Lung (tissue), 12 donors: ENCODE measurements around the gene HCN1. TPM values are rescaled to one million over a fixed set of nuclear protein-coding genes. Genes with fewer than 3 reads are reported as not detected.
"Not testable (repeated sequence)": the region's sequence is repeated elsewhere in the genome, so short reads cannot be mapped to it uniquely, and the experiment has no call there.

Experiments
- ATAC-seq: fragments of 200-7000 bp; cut with Tn5 transposase; one replicate; pipeline ENCODE4 v1.9.1; 2020; ENCODE audit warnings: moderate number of reproducible peaks; ENCODE audit not compliant: insufficient read depth, low FRiP score
- DNase-seq, 3 donors: peaks; one replicate each; pipeline ENCODE4 v3.0.0-alpha.2; 2013 to 2017
- H3K27ac ChIP-seq, 2 donors: one replicate each; pipeline ENCODE4 v1.5.1; 2013; ENCODE audit warnings: mild to moderate bottlenecking in 2 of 2, moderate library complexity in 2 of 2, control low read depth in 1 of 2, inconsistent platforms in 1 of 2, low read depth in 1 of 2, low read length in 1 of 2
- H3K27me3 ChIP-seq, 3 donors: one replicate each; pipeline ENCODE4 v1.5.1; 2013; ENCODE audit warnings: low read length in 2 of 3; ENCODE audit not compliant: control insufficient read depth in 3 of 3, insufficient read depth in 3 of 3
- H3K36me3 ChIP-seq, 4 donors: one replicate each; pipeline ENCODE4 v1.5.1; 2013; ENCODE audit warnings: low read length in 4 of 4, mild to moderate bottlenecking in 1 of 4, moderate library complexity in 1 of 4; ENCODE audit not compliant: control insufficient read depth in 4 of 4, insufficient read depth in 4 of 4
- H3K4me1 ChIP-seq, 5 donors: one replicate each; pipeline ENCODE4 v1.5.1; 2013; ENCODE audit warnings: low read length in 5 of 5, mild to moderate bottlenecking in 2 of 5, moderate library complexity in 1 of 5; ENCODE audit not compliant: control insufficient read depth in 5 of 5, insufficient read depth in 5 of 5
- H3K4me3 ChIP-seq: one replicate; pipeline ENCODE4 v1.5.1; 2013; ENCODE audit warnings: mild to moderate bottlenecking, control low read depth, moderate library complexity
- H3K9ac ChIP-seq, 2 donors: one replicate each; pipeline ENCODE4 v1.5.1; 2013; ENCODE audit warnings: low read length in 2 of 2, control low read depth in 1 of 2; ENCODE audit not compliant: insufficient read depth in 1 of 2
- H3K9me3 ChIP-seq, 4 donors: one replicate each; pipeline ENCODE4 v1.5.1; 2013; ENCODE audit warnings: low read length in 3 of 4, mild to moderate bottlenecking in 1 of 4, moderate library complexity in 1 of 4; ENCODE audit not compliant: control insufficient read depth in 4 of 4, insufficient read depth in 3 of 4
- WGBS, 2 donors: extraction: QIAGEN DNeasy Blood & Tissue Kit; methylation state at CpG; one replicate each; pipeline ENCODE4 v1.1.7; 2013; 5-methylcytosine and 5-hydroxymethylcytosine counted together
- polyA plus RNA-seq, 2 donors: library from polyadenylated mRNA; stranded (reverse); fragments of 200-250 nt; gene quantifications; one replicate each; pipeline ENCODE4 v1.2.1, GENCODE V29; 2013
- total RNA-seq, 2 donors: library from RNA; depleted of rRNA in 1 of 2; stranded (reverse); fragments of >200 nt in 1 of 2; gene quantifications; one replicate each; pipeline ENCODE4 v1.2.1, GENCODE V29; 2014 to 2021
- TF ChIP-seq, protein P1 (sequence below): IDR thresholded peaks from 2 replicates; pipeline ENCODE4 v1.5.1; 2012; ENCODE audit warnings: mild to moderate bottlenecking; ENCODE audit errors: control extremely low read depth, extremely low read depth
- donor health status: control.
- donor health status: control.
- donor health status: Bipolar disorder and iron deficiency.
- donor health status: healthy.
- donor health status: DM: yes; HTN: yes; CAD: no.

The HCN1 gene
- total and polyA plus RNA-seq, 4 donors = 0.01 to 0.06 (median 0.06) TPM; not detected in 1

DNA sequence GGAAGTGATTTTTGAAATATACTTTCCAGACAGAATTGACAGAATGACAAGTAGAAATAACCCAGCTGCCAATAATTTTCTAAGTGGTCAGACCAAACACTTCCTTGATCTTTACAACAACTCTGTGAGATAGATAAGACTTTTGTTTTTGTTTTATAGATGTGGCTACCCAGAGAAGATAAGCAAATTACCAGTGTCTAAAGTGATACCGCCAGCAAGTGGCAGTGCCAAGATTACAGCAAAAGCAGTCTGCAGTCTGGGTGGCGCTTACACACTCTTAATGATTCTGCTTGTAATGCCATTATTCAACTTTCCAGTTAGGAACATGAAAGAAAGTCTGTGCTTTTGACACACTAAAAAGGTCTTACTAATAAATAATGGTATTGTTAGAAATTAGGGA, 92.1 kb downstream of the HCN1 start:
- H3K27me3 ChIP-seq = no peaks in the 10 kb centered on the region
- 36 to 45% methylated on average over 2 of the region's 2 CpGs for WGBS, 2 donors
- no peak overlapping the region for H3K27ac ChIP-seq
- H3K4me3 ChIP-seq = no peak overlapping the region
- no peaks in the 10 kb centered on the region for H3K9me3 ChIP-seq
- ATAC-seq (no peak), DNase-seq (peak in 1 of 3 donors; percentile 0)
- no peaks in the 10 kb centered on the region for H3K4me1 ChIP-seq
- H3K9ac ChIP-seq = no peak overlapping the region
- TF ChIP-seq, protein P1, sequence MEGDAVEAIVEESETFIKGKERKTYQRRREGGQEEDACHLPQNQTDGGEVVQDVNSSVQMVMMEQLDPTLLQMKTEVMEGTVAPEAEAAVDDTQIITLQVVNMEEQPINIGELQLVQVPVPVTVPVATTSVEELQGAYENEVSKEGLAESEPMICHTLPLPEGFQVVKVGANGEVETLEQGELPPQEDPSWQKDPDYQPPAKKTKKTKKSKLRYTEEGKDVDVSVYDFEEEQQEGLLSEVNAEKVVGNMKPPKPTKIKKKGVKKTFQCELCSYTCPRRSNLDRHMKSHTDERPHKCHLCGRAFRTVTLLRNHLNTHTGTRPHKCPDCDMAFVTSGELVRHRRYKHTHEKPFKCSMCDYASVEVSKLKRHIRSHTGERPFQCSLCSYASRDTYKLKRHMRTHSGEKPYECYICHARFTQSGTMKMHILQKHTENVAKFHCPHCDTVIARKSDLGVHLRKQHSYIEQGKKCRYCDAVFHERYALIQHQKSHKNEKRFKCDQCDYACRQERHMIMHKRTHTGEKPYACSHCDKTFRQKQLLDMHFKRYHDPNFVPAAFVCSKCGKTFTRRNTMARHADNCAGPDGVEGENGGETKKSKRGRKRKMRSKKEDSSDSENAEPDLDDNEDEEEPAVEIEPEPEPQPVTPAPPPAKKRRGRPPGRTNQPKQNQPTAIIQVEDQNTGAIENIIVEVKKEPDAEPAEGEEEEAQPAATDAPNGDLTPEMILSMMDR = no peak
- no peaks in the 10 kb centered on the region for H3K36me3 ChIP-seq

GRCh38 chr5:45601424-45601823, 94.8 kb downstream of the HCN1 start:
- ATAC-seq = no peak
- DNase-seq = no peak
- Histone ChIP-seq H3K9me3 (no peaks in the 10 kb centered on the region), H3K36me3 (no peaks in the 10 kb centered on the region), H3K9ac (no peak overlapping the region), H3K27ac (no peak overlapping the region), H3K27me3 (no peaks in the 10 kb centered on the region), H3K4me3 (no peak overlapping the region), H3K4me1 (no peaks in the 10 kb centered on the region)
- TF ChIP-seq, protein P1 = no peak
- 69 to 76% methylated on average over 3 of the region's 3 CpGs for WGBS, 2 donors

DNA sequence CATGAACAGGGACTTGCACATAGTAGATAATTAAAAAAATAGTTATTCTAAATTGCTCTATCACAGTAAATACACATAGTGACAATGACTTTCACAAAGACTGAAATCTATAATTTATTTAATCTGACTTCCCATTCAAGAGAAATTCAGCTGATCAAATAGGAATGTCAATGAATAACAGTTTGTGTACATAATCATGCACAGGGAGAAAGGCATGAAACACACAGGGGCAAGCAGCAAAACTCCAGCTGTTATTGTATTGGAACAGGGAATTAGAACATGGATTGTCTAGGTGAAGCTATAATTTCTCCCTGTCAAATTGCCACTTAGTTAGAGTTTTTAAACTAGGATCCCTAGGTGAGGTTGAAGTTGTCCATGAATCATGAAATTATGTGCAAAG, 99.9 kb downstream of the HCN1 start:
- DNase-seq = no peak
- Histone ChIP-seq H3K36me3 (no peaks in the 10 kb centered on the region), H3K9me3 (no peaks in the 10 kb centered on the region), H3K9ac (no peak overlapping the region), H3K27me3 (no peaks in the 10 kb centered on the region), H3K4me3 (no peak overlapping the region), H3K27ac (no peak overlapping the region), H3K4me1 (no peaks in the 10 kb centered on the region)
- ATAC-seq = no peak
- TF ChIP-seq, protein P1 = no peak

GRCh38 chr5:45586001-45586400, 110.2 kb downstream of the HCN1 start:
- not testable (repeated sequence) for H3K9ac ChIP-seq, H3K9me3 ChIP-seq, H3K36me3 ChIP-seq, H3K4me3 ChIP-seq, H3K4me1 ChIP-seq, DNase-seq, H3K27me3 ChIP-seq, H3K27ac ChIP-seq, ATAC-seq
- 75 to 77% methylated on average over 8 of the region's 8 CpGs for WGBS, 2 donors
